ENCODE data around the gene DBET. TPM values are rescaled to one million over a fixed set of nuclear protein-coding genes. Genes with fewer than 3 reads are reported as not detected.
A peak's percentile ranks its signal among the peaks of the same experiment; 100 is the strongest.
"Not testable (repeated sequence)": the region's sequence is repeated elsewhere in the genome, so short reads cannot be mapped to it uniquely, and the experiment has no call there.

The DBET gene
- total RNA-seq (not detected), polyA plus RNA-seq (not detected)

- H3K4me1 ChIP-seq; H3K27me3 ChIP-seq; DNase-seq; H3K4me3 ChIP-seq; H3K27ac ChIP-seq; intact Hi-C loops (cut with DNase I); H3K9me3 ChIP-seq; H3K36me3 ChIP-seq: not testable (repeated sequence)
- WGBS, 2 donors = 38% methylated on average over 2 of the region's 2 CpGs; no CpG with 5 or more reads in 1 of the 2 donors
These were observed at the start of gene DBET for GRCh38 chr4:190064342-190064741. Gene DBET (plus strand): TSS chr4:190064502.

- Histone ChIP-seq H3K36me3 (no peaks in the 10 kb centered on the region), H3K4me1 (peaks cover 0 to 36% (median 22%) of the 10 kb centered on the region in 4 donors), H3K27ac (no peak overlapping the region), H3K4me3 (peak overlapping the region in 3 of 4 donors; percentile 9 to 35 (median 25)), H3K27me3 (peaks cover 28 to 90% (median 52%) of the 10 kb centered on the region in 3 donors), H3K9me3 (no peaks in the 10 kb centered on the region)
- TF ChIP-seq POLR2AphosphoS5 (IDR thresholded peaks at IDR 0.05) (no peak), POLR2A (IDR thresholded peaks at IDR 0.05) (no peak), CTCF (IDR thresholded peaks at IDR 0.05) (no peak), EP300 (IDR thresholded peaks at IDR 0.05) (no peak)
- WGBS, 2 donors = 10 to 15% methylated on average over 76 of the region's 76 CpGs
- DNase-seq = no peak
- intact Hi-C loops (cut with DNase I) = no loop called here
These were observed 49.3 kb upstream of the DBET start for GRCh38 chr4:190014771-190015537.

GRCh38 chr4:190015538-190016368 is 48.5 kb upstream of the DBET start:
- intact Hi-C loops (cut with DNase I) = no loop called here
- Histone ChIP-seq H3K27ac (no peak overlapping the region), H3K4me1 (peaks cover 0 to 42% (median 27%) of the 10 kb centered on the region in 4 donors), H3K27me3 (peaks cover 28 to 90% (median 59%) of the 10 kb centered on the region in 3 donors), H3K36me3 (no peaks in the 10 kb centered on the region), H3K9me3 (no peaks in the 10 kb centered on the region), H3K4me3 (no peak overlapping the region)
- no peak for TF ChIP-seq CTCF (IDR thresholded peaks at IDR 0.05)
- no peak for TF ChIP-seq POLR2AphosphoS5 (IDR thresholded peaks at IDR 0.05)
- no peak for TF ChIP-seq EP300 (IDR thresholded peaks at IDR 0.05)
- no peak for TF ChIP-seq POLR2A (IDR thresholded peaks at IDR 0.05)
- DNase-seq = no peak
- WGBS, 2 donors = 9 to 21% methylated on average over 43 of the region's 43 CpGs

GRCh38 chr4:190016369-190017289 is 47.7 kb upstream of the DBET start:
- 19 to 30% methylated on average over 43 of the region's 43 CpGs for WGBS, 2 donors

More at GRCh38 chr4:190016369-190017289, 47.7 kb upstream of the DBET start:
- TF ChIP-seq EP300 (IDR thresholded peaks at IDR 0.05) = no peak
- TF ChIP-seq POLR2A (IDR thresholded peaks at IDR 0.05) = no peak
- no peak for TF ChIP-seq CTCF (IDR thresholded peaks at IDR 0.05)
- TF ChIP-seq POLR2AphosphoS5 (IDR thresholded peaks at IDR 0.05) = no peak
- DNase-seq = no peak
- no peaks in the 10 kb centered on the region for H3K36me3 ChIP-seq
- H3K4me3 ChIP-seq = no peak overlapping the region
- peaks cover 0 to 49% (median 35%) of the 10 kb centered on the region in 4 donors for H3K4me1 ChIP-seq
- no peaks in the 10 kb centered on the region for H3K9me3 ChIP-seq
- intact Hi-C loops (cut with DNase I) = no loop called here
- no peak overlapping the region for H3K27ac ChIP-seq
- H3K27me3 ChIP-seq = peaks cover 28 to 97% (median 65%) of the 10 kb centered on the region in 3 donors
